IPS-NIHi11 (cell line): ENCODE results near the gene HDGF.
"Not testable (repeated sequence)": the region's sequence is repeated elsewhere in the genome, so short reads cannot be mapped to it uniquely, and the experiment has no call there.

Experiments
- DNase-seq: peaks from one replicate; pipeline ENCODE4 v3.0.0; 2012; ENCODE audit warnings: mixed read lengths, low spot score

The HDGF gene

GRCh38 chr1:156767101-156767878, 15.8 kb upstream of the HDGF start, which contains the start of gene PRCC:
PRCC (plus strand) TSS chr1:156767535; CDS start chr1:156767772, 237 bp downstream.
- peak; percentile 87 for DNase-seq

DNA sequence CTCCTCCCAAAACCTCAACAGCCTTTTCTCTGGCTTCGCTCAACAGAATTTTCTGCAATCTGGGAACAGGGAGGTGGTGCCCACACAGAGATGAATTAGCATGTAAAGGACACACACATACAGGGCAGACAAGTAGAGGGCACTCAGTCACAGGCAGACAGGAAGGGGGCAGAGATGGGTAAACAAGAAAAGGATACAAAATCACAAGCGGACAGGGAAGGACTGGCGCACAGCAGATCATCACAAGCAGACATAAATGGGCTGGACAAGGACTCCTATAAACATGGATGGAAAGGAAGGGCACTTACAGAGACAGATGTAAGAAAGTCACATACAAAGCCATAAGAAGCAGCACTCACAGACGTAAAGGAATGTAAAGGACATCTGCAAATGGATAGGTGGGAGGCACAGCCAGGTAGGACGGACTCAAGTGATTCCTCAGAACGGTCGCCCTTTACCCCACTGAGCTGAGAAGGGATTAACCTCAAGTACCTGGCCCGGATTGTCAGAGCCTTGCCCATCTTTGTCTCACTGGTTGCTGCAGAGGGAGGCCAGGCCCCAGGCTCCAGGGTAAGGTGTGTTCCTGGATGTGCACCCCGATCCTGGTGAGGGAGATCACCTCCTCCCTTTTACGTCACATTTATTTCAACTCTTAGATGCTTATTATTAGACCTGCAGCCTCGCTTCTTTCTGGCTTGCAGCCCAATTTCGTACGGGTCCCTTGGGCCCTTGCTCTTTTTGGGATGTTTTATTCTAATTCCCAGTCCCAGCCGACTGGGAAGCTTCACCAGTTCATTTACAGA, 15.0 kb upstream of the HDGF start:
- no peak for DNase-seq

GRCh38 chr1:156765666-156766065, 14.2 kb upstream of the HDGF start:
- no peak for DNase-seq

GRCh38 chr1:156765136-156765535, 13.7 kb upstream of the HDGF start:
- not testable (repeated sequence) for DNase-seq

GRCh38 chr1:156760796-156761104, 9.3 kb upstream of the HDGF start:
- no peak for DNase-seq

GRCh38 chr1:156760092-156760795, 8.8 kb upstream of the HDGF start:
- DNase-seq = no peak

- not testable (repeated sequence) for DNase-seq
These were observed 6.2 kb upstream of the HDGF start for GRCh38 chr1:156757572-156758253.

DNA sequence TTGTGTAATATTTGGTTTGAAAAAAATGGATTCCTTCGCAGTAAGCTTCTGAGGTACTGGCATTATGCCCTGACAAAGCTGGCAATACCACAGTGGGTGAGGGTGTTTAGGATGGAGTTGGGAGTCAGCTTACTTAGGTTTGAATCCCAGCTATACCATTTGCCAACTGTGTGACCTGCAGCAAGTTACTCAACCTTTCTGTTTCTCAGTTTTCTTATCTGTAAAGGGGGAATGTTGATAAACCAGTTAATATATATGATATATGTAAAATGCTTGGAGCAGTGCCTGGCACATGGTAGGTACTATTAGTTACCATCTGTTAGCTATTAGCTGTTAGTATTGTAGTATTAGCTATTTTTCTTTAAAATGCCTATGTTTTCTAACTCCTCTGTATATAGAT, 4.9 kb upstream of the HDGF start:
- no peak for DNase-seq

- DNase-seq = no peak
These were observed 4.1 kb upstream of the HDGF start for GRCh38 chr1:156755527-156755950.

GRCh38 chr1:156754219-156754618, 2.7 kb upstream of the HDGF start:
- DNase-seq = no peak

- no peak for DNase-seq
These were observed 1.5 kb upstream of the HDGF start for GRCh38 chr1:156752843-156753482.

GRCh38 chr1:156751757-156752481, 444 bp upstream of the HDGF start:
- peak; percentile 95 for DNase-seq

GRCh38 chr1:156750711-156751450, 594 bp downstream of the HDGF start:
- peak; percentile 50 for DNase-seq

- no peak for DNase-seq
These were observed 1.2 kb downstream of the HDGF start for GRCh38 chr1:156750191-156750672.

DNA sequence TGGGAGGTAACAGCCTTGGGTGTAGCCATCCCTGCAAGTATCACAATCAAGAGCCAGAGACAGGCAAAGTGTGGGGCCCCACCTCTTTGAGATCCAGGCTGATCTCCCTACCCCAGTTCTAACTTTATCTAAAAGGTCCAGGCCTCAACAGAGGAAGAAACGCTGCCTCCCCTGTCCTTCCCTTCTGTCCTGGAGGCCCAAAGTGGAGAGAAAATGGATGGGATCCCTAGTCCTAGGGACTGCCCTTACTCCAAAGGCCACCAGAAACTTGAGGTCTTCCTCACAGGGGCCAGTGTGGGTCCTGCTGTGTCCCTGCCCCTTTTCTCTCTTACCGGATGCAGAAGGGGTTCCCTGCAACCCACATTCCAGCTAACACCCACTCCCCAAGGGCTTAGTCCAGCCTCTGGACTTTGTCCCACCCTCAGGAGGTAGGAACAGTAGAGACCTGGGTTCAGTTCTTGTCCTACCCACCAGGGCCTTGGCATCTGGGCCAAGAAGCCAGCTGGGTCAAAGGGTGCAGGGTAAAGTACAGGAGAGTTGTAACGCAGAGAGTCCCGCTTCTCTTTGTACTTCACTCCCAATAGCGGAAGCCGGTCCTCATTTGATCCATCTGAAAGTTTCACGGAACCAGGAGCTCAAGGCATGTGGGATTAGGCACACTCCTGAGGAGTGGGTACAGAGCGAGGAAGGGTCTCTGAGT, 1.9 kb downstream of the HDGF start:
- DNase-seq = no peak

DNA sequence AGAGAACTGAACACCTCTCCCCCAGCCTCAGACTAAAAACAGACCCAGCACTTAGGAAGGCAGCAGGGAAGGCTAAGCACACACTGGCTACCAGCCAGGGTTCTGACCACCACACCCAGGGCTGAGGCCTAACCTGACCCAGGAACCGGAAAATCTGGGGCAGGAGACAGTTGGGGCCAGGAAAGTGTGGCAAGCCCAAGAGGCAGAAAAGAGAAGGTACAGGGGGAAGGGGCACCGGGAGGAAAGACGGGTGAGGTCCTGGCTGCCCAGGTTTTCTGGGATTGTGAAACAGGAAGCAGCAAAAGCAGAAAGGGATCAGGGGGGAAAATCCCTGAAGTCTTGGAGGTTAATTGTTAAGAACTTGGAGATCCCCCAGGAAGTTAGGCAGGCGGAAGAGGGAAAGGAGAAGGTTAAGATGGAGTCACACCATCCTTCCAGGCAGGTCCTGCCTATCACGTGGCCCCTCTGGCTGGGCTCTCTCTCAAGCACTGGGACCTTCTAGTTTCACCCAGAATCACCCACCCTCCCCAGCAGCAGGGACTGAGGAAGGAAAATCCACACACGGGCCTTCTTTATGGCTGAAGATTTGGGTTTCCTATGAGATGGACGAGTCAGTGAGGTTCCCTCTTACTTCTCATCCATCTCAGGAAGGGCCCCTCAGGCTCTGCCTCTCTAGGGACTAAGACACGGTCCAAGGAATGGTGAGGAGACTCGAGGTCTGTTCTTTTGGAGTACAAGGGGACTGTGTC, 2.6 kb downstream of the HDGF start:
- DNase-seq = no peak

- no peak for DNase-seq
These were observed 3.5 kb downstream of the HDGF start for GRCh38 chr1:156747742-156748669.
